ENCODE results near the gene SHTN1.
A peak's percentile ranks its signal among the peaks of the same experiment; 100 is the strongest.

The SHTN1 gene

DNA sequence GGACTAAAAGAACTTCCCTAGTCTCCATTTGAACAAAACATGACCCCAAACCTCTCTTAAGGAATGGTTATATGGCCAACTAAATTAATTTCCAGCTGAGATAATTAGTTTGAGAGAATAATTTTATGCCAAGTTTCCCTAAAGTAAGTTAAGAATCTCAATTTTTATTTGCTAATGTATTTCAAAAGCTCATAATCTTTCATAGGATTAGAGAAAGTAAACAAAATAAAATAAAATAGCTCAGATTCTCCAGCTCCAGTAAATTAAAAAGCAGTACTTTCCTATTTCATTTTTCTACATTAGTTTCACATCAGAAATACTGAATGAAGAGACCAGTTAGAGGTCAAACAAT, 111.3 kb downstream of the SHTN1 start:
- ATAC-seq: no peak
- TF ChIP-seq ZC3H10 (CRISPR knock-in tag; IDR thresholded peaks at IDR 0.05) (no peak), ZFP30 (CRISPR knock-in tag; IDR thresholded peaks at IDR 0.05) (no peak), PPARA (CRISPR knock-in tag; IDR thresholded peaks at IDR 0.05; ENCODE audit: borderline replicate concordance) (no peak), ISL1 (CRISPR knock-in tag; IDR thresholded peaks at IDR 0.05) (no peak; the same call in 1 of the 2 replicates)

- ATAC-seq: no peak
- TF ChIP-seq TCF4 (CRISPR knock-in tag; IDR thresholded peaks at IDR 0.05; ENCODE audit: borderline replicate concordance) (no peak), CSRNP3 (CRISPR knock-in tag; IDR thresholded peaks at IDR 0.05) (no peak), ARNTL (CRISPR knock-in tag; IDR thresholded peaks at IDR 0.05; ENCODE audit: borderline replicate concordance, low read depth) (no peak), ZNF565 (CRISPR knock-in tag; conservative IDR thresholded peaks at IDR 0.05; ENCODE audit: low read depth) (no peak), ISL1 (CRISPR knock-in tag; IDR thresholded peaks at IDR 0.05) (no peak), ESRRG (CRISPR knock-in tag; IDR thresholded peaks at IDR 0.05) (no peak), CSDC2 (CRISPR knock-in tag; IDR thresholded peaks at IDR 0.05) (no peak), PATZ1 (CRISPR knock-in tag; IDR thresholded peaks at IDR 0.05; ENCODE audit: borderline replicate concordance) (no peak), POU6F1 (CRISPR knock-in tag; IDR thresholded peaks at IDR 0.05; ENCODE audit: borderline replicate concordance, low read depth) (no peak), ZFP3 (CRISPR knock-in tag; IDR thresholded peaks at IDR 0.05) (no peak), OSR1 (CRISPR knock-in tag; IDR thresholded peaks at IDR 0.05) (no peak), RARB (CRISPR knock-in tag; IDR thresholded peaks at IDR 0.05) (no peak), TOX (CRISPR knock-in tag; IDR thresholded peaks at IDR 0.05; ENCODE audit: borderline replicate concordance) (no peak), PPARA (CRISPR knock-in tag; IDR thresholded peaks at IDR 0.05; ENCODE audit: borderline replicate concordance) (no peak), ZNF70 (CRISPR knock-in tag; IDR thresholded peaks at IDR 0.05) (no peak)
Measured at GRCh38 chr10:116892907-116893685, 111.9 kb downstream of the SHTN1 start.

- peak; percentile 79 for ATAC-seq
- 0 out of 2 replicates have a peak, but pooled peaks have one; percentile 15 for TF ChIP-seq ZNF8 (CRISPR knock-in tag; IDR thresholded peaks at IDR 0.05)
- TF ChIP-seq ZNF565 (CRISPR knock-in tag; conservative IDR thresholded peaks at IDR 0.05; ENCODE audit: low read depth): no peak
- TF ChIP-seq OSR1 (CRISPR knock-in tag; IDR thresholded peaks at IDR 0.05): no peak
- 0 out of 2 replicates have a peak, but pooled peaks have one; percentile 12 for TF ChIP-seq CREB5 (CRISPR knock-in tag; IDR thresholded peaks at IDR 0.05; ENCODE audit: low read depth)
- peak; percentile 46; the same call in 1 of the 2 replicates for TF ChIP-seq CSRNP3 (CRISPR knock-in tag; IDR thresholded peaks at IDR 0.05)
- TF ChIP-seq BACH2 (CRISPR knock-in tag; IDR thresholded peaks at IDR 0.05; ENCODE audit: borderline replicate concordance): no peak
- no peak for TF ChIP-seq ESRRG (CRISPR knock-in tag; IDR thresholded peaks at IDR 0.05)
- TF ChIP-seq ZFP30 (CRISPR knock-in tag; IDR thresholded peaks at IDR 0.05): no peak
- TF ChIP-seq PPARA (CRISPR knock-in tag; IDR thresholded peaks at IDR 0.05; ENCODE audit: borderline replicate concordance): no peak
- TF ChIP-seq PATZ1 (CRISPR knock-in tag; IDR thresholded peaks at IDR 0.05; ENCODE audit: borderline replicate concordance): no peak
- peak; percentile 84 for TF ChIP-seq ISL1 (CRISPR knock-in tag; IDR thresholded peaks at IDR 0.05)
- TF ChIP-seq ARNTL (CRISPR knock-in tag; IDR thresholded peaks at IDR 0.05; ENCODE audit: borderline replicate concordance, low read depth): no peak
- no peak for TF ChIP-seq CSDC2 (CRISPR knock-in tag; IDR thresholded peaks at IDR 0.05)
- no peak for TF ChIP-seq ZNF70 (CRISPR knock-in tag; IDR thresholded peaks at IDR 0.05)
- no peak for TF ChIP-seq TOX (CRISPR knock-in tag; IDR thresholded peaks at IDR 0.05; ENCODE audit: borderline replicate concordance)
- no peak for TF ChIP-seq RARB (CRISPR knock-in tag; IDR thresholded peaks at IDR 0.05)
- TF ChIP-seq GLIS3 (CRISPR knock-in tag; IDR thresholded peaks at IDR 0.05): no peak
- TF ChIP-seq ZFP3 (CRISPR knock-in tag; IDR thresholded peaks at IDR 0.05): no peak
- TF ChIP-seq ZC3H10 (CRISPR knock-in tag; IDR thresholded peaks at IDR 0.05): no peak
- TF ChIP-seq SNAI2 (CRISPR knock-in tag; IDR thresholded peaks at IDR 0.05): no peak
- no peak for TF ChIP-seq POU6F1 (CRISPR knock-in tag; IDR thresholded peaks at IDR 0.05; ENCODE audit: borderline replicate concordance, low read depth)
- TF ChIP-seq TCF4 (CRISPR knock-in tag; IDR thresholded peaks at IDR 0.05; ENCODE audit: borderline replicate concordance): peak; percentile 61; the same call in 1 of the 2 replicates
Measured at GRCh38 chr10:116891208-116891607, 113.8 kb downstream of the SHTN1 start.

Data from SK-N-SH treated with all-trans-retinoic acid at 6 μM for 48 hours (cell line).